GM21526 (cell line): ENCODE measurements around the gene AGRP.

Source experiments
- ATAC-seq: cut with Tn5 transposase; IDR thresholded peaks from one replicate; pipeline ENCODE4 v1.9.1; 2021; ENCODE audit warnings: moderate library complexity; ENCODE audit not compliant: unreplicated experiment, low FRiP score

The AGRP gene

DNA sequence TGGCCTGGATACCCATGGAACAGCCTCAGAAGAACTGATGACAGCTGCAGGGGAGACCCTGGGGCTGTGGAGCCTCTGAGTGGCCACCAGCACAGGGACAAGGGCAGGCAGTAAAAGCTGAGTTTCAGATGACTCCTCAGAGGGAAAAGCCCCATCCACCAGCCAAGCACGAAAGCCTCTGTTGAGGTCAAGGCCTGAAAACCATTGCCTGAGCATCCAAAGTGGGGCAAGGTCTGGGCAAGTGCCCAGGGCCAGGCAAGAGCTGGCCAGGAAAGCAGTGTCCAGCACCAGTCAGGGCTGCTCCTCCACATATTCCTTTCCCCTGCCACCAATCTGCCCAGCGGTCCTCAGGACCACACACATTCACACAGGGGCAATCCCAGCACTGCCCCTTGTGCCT is 18.8 kb downstream of the AGRP start:
- ATAC-seq = no peak

DNA sequence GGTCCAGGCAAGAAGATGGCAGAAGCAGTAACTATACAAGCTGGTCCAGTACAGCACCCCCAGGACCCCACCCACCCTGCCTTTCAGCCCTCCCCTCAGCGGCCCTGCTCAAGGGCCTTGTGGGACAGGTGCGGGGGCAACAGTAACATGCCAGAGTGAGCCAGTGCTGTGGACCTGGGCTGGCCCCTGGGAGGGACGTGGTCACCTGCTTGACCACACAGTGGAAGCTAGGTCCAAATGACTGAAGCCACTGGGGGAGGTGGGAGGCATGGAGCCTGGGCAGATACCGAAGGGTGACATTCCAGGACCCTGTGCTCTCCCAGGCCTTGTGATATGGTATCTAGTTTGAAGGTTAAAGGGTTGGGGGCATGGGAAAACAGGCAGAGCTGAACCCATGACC is 19.7 kb downstream of the AGRP start:
- ATAC-seq = no peak

GRCh38 chr16:67463059-67463458 is 20.3 kb downstream of the AGRP start:
- no peak for ATAC-seq

- ATAC-seq = no peak
Observed at GRCh38 chr16:67462279-67462655, 21.1 kb downstream of the AGRP start.

- no peak for ATAC-seq
Observed at GRCh38 chr16:67461600-67462278, 21.6 kb downstream of the AGRP start.

- no peak for ATAC-seq
Observed at GRCh38 chr16:67460961-67461360, 22.4 kb downstream of the AGRP start.

DNA sequence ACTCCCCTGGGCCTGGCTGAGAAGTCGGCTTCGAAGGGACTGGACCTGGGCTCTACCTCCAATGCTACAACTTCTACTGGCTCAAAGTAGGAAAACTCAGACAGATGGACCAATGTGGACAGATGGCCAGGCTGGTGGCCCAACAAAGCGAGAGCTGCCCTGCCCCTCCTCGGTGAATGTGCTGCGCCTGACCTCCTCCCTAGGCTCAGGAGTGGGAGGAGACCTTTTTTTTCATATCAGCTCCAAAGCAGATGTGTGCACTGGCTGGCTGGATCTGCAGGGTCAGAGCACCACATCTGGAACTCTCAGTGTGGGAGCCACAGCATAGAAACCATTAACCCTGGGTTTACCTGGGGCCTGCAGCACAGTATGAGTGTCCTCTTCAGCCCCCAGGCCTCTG is 23.2 kb downstream of the AGRP start:
- ATAC-seq = no peak

DNA sequence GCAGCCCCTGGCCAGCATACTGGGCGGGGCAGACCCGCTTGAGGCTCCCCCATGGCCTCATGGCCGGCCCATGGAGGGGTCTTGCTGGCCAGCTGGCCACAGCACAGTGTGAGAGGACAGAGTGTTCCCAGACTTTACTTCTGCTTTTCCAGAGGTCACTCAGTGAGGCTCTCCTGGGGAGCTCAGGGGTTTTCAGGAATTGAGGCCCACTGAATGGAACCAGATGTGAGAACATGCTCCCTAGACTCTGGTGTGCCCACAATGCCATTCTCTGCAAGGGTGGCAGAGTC is 23.5 kb downstream of the AGRP start:
- no peak for ATAC-seq

DNA sequence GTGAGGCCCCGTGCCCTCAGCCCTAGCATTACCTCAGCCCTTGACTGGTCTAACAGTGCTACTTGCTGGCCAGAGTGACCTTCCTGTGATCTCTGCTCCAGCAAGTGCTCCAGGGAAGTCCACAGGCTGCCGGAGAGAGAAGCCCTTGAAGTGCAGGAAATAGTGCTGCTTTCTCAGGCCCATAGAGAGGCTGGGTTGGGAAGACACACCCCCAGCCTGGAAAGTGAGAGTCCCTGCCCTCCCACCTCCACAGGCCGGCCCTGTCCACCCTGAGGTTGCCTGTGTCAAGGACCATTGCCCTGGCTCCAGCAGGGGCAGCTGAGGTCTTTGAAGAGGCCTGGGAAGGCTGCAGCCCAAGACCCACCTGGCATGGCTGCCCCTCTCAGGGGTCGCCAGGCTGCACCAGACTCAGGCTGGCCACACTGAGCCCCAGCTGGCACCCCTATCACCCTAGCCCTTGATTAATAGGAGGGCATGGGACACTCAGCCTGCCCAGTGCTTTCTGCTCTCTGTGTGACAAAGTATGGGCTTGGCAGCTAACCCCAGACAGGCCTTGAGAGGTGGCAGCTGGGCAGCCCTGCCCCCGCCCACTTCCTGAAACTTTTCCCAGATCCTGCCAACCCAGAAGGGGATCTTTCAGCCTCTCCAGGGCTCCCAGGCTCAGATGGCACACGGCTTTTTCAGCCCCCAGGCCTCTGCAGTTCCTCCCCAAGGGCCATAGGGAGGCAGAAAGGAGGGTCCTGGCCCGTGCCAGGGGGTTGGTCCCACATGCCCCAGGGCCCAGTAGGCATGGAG is 24.1 kb downstream of the AGRP start:
- ATAC-seq = no peak

DNA sequence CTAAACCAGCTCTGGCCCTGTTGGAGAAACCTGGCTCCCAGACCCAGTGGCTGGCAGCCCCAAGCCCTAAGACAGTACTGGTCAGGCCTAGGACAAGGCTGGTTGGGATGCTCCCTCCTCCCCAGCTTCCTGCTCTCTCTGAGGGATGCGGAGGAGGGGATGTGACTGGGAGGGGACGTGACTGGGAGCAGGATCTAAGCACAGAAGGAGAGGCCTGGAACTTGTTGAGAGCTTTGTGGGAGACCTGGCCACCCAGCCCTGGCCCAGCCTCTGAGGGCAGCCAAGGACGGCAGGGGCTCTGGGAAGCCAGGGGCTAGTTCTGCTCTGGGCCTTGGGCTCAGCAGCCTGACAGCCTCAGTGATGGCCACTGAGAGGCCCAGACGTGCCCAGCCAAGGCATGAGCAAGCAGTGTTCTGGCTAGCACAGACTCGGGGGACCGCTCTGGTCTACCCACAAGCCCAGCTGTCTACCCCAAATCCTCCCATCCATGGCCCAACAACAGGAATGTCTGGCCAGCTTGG is 25.2 kb downstream of the AGRP start:
- ATAC-seq = no peak

DNA sequence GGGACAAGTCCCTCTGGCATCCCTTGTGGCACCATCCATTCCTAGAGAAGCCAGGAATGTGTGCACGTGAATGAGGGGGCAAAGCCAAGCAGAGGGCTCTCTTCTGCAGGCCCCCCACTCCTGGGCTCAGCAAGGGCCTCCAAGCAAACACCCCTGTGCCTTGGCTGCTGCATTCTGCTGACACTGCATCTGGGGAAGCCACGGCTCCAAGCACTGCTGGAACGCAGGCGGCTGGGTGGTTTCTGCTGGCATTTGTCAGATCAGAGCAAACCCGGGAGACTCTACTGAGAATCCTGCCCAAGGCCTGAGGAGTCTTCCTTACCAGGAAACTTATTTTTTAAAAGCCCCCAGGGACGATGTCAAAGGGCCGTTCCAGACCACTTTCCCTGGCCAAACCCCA is 25.7 kb downstream of the AGRP start:
- no peak for ATAC-seq

DNA sequence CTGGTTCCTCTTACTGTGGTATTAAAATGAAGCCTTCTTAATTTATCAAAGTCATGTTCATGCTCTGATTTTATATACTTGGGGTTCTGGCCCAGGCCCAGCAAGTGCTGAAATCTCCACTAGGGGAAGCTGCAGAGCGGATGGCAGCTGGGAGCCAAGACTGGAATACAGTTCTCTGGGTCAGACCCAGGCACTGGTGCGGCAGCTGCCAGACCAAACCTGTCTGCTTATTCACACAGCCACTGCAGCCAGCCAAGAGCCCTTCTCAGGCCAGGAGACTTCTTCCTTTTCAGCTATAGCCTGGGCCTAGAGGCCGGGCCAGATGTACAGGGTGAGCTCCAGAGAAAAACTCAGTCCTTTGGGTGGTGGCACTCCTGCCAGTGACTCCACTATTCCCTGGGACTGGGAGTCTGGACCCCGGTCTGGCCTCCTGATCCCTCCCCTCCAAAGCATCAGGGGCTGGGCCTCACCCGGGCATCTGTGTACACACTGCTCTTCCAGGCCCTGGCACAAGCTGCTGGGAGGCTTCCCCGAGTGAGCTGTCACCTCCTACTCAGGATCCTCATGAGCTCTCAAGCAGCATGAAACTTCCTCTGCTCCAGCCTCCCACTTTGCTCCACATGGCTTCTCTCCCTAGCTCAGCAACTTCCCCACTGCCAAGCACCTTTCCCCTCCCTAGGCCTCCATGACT is 26.8 kb downstream of the AGRP start:
- no peak for ATAC-seq

DNA sequence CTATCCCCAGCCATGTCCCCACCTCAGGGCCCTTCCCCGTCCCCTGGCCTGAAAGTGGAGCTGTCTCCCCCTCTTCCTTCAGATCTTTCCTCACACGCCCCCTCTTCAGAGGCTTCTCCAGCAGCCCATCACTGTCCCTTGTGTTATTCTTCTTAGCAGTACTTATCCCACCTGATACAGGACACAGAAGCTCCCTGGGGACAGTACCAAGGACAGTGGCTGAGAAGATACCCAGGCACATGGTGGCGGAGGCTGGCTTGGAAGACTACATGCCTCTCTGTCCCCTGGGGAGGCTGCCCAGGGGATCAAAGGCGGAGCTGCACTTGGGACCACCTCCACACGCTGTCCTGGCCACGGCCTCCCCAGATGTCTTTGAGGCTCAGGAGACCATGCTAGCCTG is 28.5 kb downstream of the AGRP start:
- no peak for ATAC-seq

- no peak for ATAC-seq
Observed at GRCh38 chr16:67454104-67454503, 29.2 kb downstream of the AGRP start.

- no peak for ATAC-seq
Observed at GRCh38 chr16:67451704-67452435, 31.5 kb downstream of the AGRP start.

DNA sequence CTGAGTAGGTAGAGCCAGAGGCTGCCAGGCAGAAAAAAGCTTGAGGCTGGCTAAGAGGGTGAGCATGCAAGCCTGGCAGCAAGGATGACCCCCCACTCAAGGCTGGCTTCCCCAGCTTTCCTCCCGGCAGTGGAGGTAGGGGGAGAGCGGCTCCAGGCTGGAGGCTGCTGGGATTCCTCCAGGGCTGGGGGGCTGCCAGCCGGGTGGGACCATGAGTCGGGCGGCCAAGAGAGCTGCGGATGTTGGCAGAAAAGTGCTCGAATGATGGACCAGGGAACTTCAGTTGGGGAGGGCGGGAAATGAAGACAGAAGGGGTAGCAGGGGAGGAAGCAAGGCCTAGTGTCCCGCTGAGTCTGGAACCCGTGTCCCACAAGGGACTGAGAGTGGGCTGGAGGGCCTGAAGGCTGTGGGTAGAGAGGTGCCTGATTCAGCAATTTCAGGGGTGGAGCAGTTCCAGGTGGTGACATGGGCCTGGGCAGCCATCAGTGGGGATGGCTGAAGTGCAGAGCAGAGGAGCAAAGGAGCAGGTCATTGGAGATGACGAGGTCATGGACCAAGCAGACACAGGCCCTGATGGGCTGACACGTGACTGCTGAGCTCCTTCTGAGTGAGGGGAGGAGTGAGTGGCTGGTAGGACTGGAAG is 32.2 kb downstream of the AGRP start:
- ATAC-seq = no peak

DNA sequence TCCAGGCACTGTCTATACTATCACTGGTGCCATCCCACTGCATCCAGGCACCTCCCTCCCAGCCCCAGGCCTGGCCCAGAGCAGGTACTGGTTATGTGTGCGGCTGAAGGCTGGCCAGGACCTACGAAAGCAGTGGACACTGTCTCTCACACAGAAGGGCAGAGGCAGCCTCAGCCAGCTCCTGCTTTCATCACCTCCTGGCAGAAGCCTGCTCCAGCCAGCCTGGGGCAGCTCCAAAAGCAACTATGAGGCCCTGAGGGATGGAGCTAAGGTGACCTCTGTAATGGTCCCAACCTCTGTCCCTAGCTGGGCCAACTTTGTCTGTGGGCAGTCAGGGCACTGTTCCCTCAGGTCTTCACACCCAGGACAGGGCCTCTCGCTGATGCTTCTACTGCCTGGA is 33.6 kb downstream of the AGRP start:
- no peak for ATAC-seq

DNA sequence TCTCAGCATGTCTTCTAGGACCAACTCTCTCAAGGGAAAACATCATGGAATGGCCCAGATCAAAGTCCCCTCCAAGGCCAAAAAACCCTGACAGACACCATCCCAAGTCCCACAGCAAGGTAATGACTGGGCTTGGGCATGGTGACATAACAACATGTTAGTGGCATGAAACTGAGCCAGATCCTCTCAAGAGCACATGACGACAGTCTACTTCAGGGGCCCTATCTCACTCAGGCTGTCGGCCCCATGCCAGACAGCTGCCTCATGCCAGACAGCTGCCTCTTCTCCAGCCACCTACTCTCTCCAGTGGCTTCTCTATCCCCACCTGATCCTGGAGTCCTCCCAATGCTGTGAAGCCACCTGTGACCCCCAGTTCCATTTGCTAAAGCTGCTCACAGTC is 34.0 kb downstream of the AGRP start:
- no peak for ATAC-seq

GRCh38 chr16:67448580-67448979 is 34.8 kb downstream of the AGRP start:
- no peak for ATAC-seq

- ATAC-seq = no peak
Observed at GRCh38 chr16:67447508-67448076, 35.8 kb downstream of the AGRP start.
